Mononuclear cell (primary cell): ENCODE data around the gene HSPA5. TPM values are rescaled to one million over a fixed set of nuclear protein-coding genes. Genes with fewer than 3 reads are reported as not detected.
A peak's percentile ranks its signal among the peaks of the same experiment; 100 is the strongest.
"Not testable (repeated sequence)": the region's sequence is repeated elsewhere in the genome, so short reads cannot be mapped to it uniquely, and the experiment has no call there.

Experiments
- H3K27me3 ChIP-seq: 2 replicates; pipeline ENCODE4 v1.6.0; 2011; ENCODE audit warnings: low read length, control low read depth; ENCODE audit not compliant: insufficient read depth
- H3K4me1 ChIP-seq: 2 replicates; pipeline ENCODE4 v1.5.1; 2011; ENCODE audit warnings: mild to moderate bottlenecking, low read length, control low read depth; ENCODE audit not compliant: insufficient read depth
- H3K4me3 ChIP-seq: 2 replicates; pipeline ENCODE4 v1.5.1; 2011; ENCODE audit warnings: mild to moderate bottlenecking, low read length, moderate library complexity
- H3K9me3 ChIP-seq: 2 replicates; pipeline ENCODE4 v1.5.1; 2011; ENCODE audit warnings: low read depth, mild to moderate bottlenecking, control low read depth, low read length
- total RNA-seq: library from RNA; depleted of rRNA; stranded (reverse); fragments of >200 nt; gene quantifications from one replicate; pipeline ENCODE4 v1.2.3, GENCODE V29; 2012

Gene HSPA5
- total RNA-seq, 1 donor = 79.7 TPM

DNA sequence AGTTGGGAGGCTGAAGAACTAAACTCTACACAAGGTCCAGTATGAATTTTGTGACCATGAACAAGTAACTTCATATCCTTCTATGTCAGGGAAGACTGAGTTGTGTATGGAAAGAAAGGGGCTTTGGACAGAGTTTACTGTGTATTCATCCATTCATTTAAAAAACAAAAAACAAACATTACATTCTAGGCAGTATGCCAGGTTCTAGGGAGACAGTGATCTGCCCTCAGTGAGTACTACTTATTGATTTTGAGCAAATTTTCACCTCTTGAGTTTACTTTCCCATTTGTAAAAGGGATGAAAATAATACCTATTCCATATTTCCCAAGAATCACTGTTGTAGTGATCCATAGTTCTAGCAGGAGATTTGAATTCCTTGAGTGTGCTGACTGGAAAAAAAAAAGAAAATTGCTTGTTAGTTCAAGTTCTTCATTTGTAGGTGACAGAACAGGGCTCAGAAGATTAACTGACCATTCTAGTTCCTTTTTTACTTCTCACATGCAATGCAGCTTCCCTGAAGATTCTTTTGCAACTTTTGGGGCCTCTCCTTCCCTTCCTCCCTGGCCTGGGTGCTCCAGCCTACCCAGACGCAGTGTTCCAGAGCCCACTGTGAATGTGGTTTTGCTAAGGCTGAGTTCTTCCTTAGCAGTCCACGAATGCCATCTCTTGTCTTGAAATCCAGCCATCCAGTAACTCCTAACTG is 17.8 kb upstream of the HSPA5 start:
- H3K27me3 ChIP-seq = no peaks in the 10 kb centered on the region
- peaks cover 57% of the 10 kb centered on the region for H3K4me1 ChIP-seq
- no peaks in the 10 kb centered on the region for H3K9me3 ChIP-seq
- H3K4me3 ChIP-seq = no peak overlapping the region

DNA sequence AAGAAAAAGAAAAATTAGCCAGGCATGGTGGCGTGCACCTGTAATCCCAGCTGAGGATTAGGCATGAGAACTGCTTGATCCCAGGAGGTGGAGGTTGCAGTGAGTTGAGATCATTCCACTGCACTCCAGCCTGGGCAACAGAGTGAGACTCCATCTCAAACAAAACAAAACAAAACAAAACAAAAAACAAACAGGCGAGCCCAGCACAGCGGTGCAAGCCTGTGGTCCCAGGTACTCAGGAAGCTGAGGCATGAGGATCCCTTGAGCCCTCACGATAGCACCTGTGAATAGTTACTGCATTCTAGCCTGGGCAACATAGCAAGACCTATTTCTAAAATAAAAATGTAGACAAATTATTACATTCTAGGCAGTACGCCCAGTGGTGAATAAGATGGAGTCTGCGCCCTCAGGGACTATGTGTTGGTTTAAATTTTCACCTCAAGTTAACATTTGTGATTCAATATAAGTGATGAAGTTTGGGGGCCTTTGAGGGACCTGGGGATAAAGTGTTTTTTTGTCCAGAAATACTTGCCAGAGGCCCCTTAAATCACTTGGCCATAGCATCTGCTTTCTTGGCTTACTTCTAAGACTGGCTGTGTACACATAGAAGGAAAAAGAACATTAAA is 17.1 kb upstream of the HSPA5 start:
- no peaks in the 10 kb centered on the region for H3K9me3 ChIP-seq
- no peaks in the 10 kb centered on the region for H3K27me3 ChIP-seq
- H3K4me1 ChIP-seq = peaks cover 50% of the 10 kb centered on the region
- no peak overlapping the region for H3K4me3 ChIP-seq

DNA sequence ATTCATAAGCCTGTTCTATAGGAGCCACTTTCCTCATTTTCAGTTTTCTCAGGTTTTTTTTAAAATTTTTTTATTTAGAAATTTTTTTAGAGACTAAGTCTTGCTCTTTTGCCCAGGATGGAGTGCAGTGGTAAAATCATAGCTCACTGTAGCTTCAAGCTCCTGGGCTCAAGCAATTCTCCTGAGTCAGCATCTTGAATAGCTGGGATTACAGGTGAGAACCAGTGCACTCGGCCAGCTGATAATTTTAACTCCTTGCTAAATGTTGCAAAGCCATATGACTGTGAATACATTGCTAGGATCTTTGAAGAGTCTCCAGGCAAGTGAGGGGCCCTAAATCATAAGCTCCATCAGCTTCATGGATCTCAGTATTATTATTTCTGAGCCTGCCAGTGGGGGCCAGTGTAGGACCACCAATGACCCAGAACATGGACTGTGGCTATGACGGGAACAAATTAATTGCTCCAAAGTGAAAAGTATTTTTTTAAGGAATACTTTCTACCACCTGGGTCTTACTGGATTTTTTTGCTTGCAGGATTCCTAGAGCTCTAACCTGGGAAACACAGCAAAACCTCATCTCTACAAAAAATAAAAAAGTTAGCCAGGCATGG is 14.7 kb upstream of the HSPA5 start:
- Histone ChIP-seq H3K9me3 (no peaks in the 10 kb centered on the region), H3K27me3 (no peaks in the 10 kb centered on the region), H3K4me1 (peaks cover 32% of the 10 kb centered on the region), H3K4me3 (no peak overlapping the region)

DNA sequence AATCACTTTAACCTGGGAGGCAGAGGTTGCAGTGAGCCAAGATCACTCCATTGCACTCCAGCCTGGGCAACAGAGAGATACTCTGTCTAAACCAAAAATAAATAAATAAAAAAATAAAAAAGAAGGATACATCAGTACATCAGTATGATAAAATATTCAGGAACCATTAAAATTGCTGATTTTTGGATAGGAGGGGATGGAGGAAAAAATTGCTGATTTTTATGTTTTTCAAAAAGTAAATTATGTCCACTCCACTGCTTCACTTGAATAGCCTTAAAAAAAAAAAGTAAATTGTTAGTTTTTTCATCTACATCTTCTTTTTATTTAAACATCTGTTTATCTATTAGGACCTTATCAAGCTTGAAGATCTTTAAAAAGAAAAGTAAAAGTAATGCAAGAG is 13.1 kb upstream of the HSPA5 start:
- Histone ChIP-seq H3K4me3 (no peak overlapping the region), H3K9me3 (no peaks in the 10 kb centered on the region), H3K27me3 (no peaks in the 10 kb centered on the region), H3K4me1 (peaks cover 15% of the 10 kb centered on the region)

DNA sequence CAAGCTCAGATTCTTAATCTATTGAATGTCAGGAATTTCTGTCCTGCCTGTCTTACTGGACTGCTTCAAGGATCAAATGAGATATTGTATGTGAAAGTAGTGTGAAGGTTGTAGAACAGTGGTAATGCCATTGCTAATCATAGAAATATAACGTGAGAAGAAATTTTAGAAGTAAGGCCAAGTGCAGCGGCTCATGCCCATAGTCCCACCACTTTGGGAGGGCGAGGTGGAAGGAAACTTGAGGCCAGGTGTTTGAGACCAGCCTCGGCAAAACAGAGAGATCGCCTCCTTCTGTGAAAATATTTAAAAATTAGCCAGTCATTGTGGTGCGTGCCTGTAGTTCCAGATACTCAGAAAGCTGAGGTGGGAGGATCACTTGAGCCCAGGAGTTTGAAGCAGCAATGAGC is 5.1 kb upstream of the HSPA5 start:
- Histone ChIP-seq H3K27me3 (no peaks in the 10 kb centered on the region), H3K9me3 (no peaks in the 10 kb centered on the region), H3K4me1 (peaks cover 16% of the 10 kb centered on the region), H3K4me3 (no peak overlapping the region)

DNA sequence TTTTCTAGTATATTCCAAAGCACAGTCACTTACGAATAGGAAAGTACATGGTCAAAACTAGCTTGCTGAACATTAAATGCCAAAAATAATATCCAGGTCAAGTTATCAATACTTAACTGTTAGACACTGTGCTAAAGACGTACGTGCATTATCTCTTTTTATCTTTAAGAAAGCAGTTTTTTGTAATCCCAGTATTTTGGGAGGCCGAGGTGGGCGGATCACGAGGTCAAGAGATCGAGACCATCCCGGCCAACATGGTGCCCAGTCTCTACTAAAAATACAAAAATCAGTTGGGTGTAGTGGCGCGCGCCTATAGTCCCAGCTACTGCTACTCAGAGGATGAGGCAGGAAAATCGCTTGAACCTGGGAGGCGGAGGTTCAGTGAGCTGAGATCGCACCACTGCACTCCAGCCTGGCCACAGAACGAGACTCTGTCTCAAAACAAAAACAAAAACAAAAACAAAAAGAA is 2.7 kb upstream of the HSPA5 start:
- no peak overlapping the region for H3K4me3 ChIP-seq
- H3K9me3 ChIP-seq = no peaks in the 10 kb centered on the region
- peaks cover 33% of the 10 kb centered on the region for H3K4me1 ChIP-seq
- H3K27me3 ChIP-seq = no peaks in the 10 kb centered on the region

DNA sequence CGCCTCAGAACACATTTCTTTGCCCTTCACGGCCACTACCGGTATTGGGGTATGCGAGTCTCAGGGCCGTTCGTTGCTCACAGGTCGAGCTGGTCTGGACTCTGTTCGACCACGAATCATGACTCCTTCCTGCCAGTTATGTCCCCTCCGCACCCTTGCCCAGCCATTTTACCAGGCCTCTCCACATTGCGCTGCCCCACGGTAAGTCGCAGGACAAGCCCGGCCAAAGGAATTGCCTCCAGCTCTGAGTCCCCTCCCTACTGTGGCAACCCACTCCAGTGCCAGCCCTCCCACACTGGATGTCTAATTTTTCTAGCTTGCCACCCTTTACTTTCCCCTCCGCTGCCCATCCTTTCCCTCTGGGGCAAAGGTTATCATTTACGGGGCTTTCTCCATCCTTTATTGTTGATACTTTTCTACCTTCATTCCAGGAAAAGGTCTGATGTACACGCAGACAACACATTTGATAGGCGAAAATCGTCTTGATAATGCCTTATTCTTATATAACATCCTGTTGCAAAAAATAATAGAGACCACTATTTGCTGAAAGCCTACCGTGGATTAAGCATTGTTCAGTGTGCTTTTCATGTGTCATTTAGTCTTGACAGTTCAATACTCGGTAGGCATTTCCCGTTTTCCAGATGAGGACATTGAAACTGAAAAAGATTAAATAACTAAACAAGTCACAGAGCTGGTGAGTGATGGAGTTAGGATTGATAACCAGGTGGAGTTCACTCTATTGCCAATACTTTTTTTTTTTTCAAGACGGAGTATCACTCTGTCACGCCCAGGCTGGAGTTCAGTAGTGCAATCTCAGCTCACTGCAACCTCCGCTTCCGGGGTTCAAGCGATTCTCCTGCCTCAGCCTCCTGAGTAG is 958 bp upstream of the HSPA5 start:
- H3K9me3 ChIP-seq = no peaks in the 10 kb centered on the region
- peak overlapping the region; percentile 89 for H3K4me3 ChIP-seq
- peaks cover 49% of the 10 kb centered on the region for H3K4me1 ChIP-seq
- H3K27me3 ChIP-seq = no peaks in the 10 kb centered on the region

DNA sequence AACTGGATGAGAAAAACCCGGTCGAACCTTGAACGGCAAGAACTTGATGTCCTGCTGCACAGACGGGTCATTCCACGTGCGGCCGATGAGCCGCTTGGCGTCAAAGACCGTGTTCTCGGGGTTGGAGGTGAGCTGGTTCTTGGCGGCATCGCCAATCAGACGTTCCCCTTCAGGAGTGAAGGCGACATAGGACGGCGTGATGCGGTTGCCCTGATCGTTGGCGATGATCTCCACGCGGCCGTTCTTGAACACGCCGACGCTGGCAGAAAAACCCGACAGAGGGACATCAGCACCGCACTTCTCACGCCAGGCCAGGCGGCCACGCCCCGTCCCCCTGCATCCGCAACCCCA is 519 bp downstream of the HSPA5 start:
- Histone ChIP-seq H3K9me3 (no peaks in the 10 kb centered on the region), H3K27me3 (no peaks in the 10 kb centered on the region), H3K4me1 (peaks cover 59% of the 10 kb centered on the region), H3K4me3 (peak overlapping the region; percentile 89)

DNA sequence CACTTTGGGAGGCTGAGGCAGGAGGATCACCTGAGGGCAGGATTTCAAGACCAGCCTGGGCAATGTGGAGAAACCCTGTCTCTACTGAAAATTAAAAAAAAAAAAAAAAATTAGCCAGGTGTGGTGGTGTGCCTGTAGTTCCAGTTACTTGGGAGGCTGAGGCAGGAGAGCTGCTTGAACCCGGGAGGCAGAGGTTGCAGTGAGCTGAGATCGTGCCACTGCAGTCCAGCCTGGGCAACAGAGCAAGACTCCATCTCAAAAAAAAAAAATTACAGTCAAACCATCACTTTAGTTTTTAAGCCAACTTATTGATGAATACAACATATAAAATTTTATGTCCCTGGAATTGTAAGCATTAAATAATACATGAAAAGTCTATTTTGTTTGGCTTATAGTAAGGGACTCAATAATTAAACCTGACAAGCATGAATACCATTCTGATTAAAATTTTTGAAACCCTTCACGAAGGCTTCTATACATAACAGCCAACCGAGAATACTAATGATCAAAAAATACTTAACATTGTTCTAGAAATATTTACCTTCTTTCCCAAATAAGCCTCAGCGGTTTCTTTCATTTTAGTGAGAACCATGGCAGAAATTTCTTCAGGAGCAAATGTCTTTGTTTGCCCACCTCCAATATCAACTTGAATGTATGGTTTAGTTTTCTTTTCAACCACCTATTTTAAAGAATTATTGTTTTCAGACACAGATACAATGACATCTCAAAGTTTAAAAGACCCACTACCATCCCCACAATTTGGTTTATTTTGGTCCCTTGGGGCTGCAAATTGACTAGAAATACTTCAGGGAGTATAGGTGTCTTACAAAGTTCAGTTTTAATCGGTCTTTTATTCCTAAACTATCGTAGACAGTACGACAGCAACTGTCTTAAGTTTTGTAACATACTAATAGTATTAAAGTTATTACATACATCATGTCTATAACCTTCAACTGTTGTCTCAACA is 1.2 kb downstream of the HSPA5 start:
- peaks cover 59% of the 10 kb centered on the region for H3K4me1 ChIP-seq
- peak overlapping the region; percentile 89 for H3K4me3 ChIP-seq
- no peaks in the 10 kb centered on the region for H3K9me3 ChIP-seq

DNA sequence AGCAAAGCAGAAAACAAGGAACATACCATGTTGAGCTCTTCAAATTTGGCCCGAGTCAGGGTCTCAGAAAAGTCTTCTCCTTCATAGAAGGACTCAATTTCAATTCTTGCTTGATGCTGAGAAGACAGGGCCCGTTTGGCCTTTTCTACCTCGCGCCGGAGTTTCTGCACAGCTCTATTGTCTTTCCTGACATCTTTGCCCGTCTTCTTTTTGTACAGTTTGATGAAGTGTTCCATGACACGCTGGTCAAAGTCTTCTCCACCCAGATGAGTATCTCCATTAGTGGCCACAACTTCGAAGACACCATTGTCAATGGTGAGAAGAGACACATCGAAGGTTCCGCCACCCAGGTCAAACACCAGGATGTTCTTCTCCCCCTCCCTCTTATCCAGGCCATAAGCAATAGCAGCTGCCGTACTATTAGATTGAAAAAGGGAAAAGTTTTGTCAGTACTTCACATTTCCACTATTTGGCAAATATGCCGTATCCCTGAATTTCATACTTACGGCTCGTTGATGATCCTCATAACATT is 2.2 kb downstream of the HSPA5 start:
- Histone ChIP-seq H3K4me3 (no peak overlapping the region), H3K27me3 (no peaks in the 10 kb centered on the region), H3K9me3 (no peaks in the 10 kb centered on the region), H3K4me1 (peaks cover 59% of the 10 kb centered on the region)

More for the DNA sequence above, 1.2 kb downstream of the HSPA5 start:
- no peaks in the 10 kb centered on the region for H3K27me3 ChIP-seq

DNA sequence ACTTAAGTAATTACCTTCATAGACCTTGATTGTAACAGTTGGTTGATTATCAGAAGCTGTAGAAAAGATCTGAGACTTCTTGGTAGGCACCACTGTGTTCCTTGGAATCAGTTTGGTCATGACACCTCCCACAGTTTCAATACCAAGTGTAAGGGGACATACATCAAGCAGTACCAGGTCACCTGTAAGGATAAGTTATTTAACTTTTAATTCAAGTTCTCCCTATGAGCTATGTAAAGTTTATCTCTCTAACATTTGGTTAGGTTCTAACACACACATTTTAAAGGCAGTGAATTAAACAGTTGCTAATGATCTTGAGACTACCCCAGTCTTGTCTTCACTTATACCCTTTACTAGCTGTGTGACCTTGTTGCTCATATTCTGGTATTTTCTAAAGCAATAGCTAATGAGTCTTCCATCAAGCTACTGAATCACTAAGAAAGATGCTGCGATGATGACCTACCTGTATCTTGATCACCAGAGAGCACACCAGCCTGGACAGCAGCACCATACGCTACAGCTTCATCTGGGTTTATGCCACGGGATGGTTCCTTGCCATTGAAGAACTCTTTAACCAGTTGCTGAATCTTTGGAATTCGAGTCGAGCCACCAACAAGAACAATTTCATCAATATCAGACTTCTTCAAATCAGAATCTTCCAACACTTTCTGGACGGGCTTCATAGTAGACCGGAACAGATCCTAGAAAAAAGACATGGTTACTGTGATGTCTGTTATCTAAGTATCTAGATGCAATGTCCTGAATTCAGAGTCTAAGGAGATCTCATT is 2.8 kb downstream of the HSPA5 start:
- Histone ChIP-seq H3K9me3 (no peaks in the 10 kb centered on the region), H3K4me3 (no peak overlapping the region), H3K27me3 (no peaks in the 10 kb centered on the region), H3K4me1 (peaks cover 58% of the 10 kb centered on the region)

DNA sequence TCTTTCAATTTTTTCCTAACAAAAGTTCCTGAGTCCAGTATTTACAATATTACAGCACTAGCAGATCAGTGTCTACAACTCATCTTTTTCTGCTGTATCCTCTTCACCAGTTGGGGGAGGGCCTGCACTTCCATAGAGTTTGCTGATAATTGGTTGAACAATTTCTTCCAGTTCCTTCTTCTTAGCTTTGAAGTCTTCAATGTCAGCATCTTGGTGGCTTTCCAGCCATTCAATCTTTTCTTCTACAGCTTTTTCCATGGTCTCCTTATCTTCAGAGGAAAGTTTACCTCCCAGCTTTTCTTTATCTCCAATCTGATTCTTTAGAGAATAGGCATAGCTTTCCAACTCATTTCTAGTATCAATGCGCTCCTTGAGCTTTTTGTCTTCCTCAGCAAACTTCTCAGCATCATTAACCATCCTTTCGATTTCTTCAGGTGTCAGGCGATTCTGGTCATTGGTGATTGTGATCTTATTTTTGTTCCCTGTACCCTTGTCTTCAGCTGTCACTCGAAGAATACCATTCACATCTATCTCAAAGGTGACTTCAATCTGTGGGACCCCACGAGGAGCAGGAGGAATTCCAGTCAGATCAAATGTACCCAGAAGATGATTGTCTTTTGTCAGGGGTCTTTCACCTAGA is 4.5 kb downstream of the HSPA5 start:
- H3K4me1 ChIP-seq = peaks cover 43% of the 10 kb centered on the region
- not testable (repeated sequence) for H3K4me3 ChIP-seq, H3K9me3 ChIP-seq, H3K27me3 ChIP-seq
